Measurements from ENCODE around the gene PAM.

PAM gene

DNA sequence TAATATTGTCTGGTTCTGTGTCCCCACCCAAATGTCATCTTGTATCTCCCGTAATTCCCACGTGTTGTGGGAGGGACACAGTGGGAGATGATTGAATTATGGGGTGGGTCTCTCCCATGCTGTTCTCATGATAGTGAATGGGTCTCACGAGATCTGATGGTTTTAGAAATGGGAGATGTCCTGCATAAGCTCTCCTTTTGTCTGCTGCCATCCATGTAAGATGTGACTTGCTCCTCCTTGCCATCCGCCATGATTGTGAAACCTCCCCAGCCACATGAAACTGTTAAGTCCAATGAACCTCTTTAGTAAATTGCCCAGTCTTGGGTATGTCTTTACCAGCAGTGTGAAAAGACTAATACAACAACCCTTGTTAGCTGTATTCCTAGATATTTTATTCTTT lies 320.3 kb downstream of the PAM start:
- FAIRE-seq: no peak
